Mucosa of rectum (tissue), 2 donors: Measurements from ENCODE around the gene SSTR3.

Experiments
- H3K27ac ChIP-seq, 2 donors: one replicate each; pipeline ENCODE4 v1.7.0; 2013; ENCODE audit warnings: inconsistent platforms in 2 of 2, low read depth in 2 of 2, low read length in 2 of 2
- H3K27me3 ChIP-seq, 2 donors: one replicate each; pipeline ENCODE4 v1.7.0; 2013; ENCODE audit warnings: low read length in 2 of 2; ENCODE audit not compliant: control insufficient read depth in 2 of 2, insufficient read depth in 2 of 2
- H3K36me3 ChIP-seq, 2 donors: one replicate each; pipeline ENCODE4 v1.7.0; 2013; ENCODE audit warnings: low read length in 2 of 2; ENCODE audit not compliant: control insufficient read depth in 2 of 2, insufficient read depth in 2 of 2
- H3K4me1 ChIP-seq, 2 donors: one replicate each; pipeline ENCODE4 v1.7.0; 2013; ENCODE audit warnings: low read length in 2 of 2, mild to moderate bottlenecking in 1 of 2; ENCODE audit not compliant: control insufficient read depth in 2 of 2, insufficient read depth in 2 of 2
- H3K4me3 ChIP-seq, 2 donors: one replicate each; pipeline ENCODE4 v1.7.0; 2013; ENCODE audit warnings: low read length in 2 of 2
- H3K9ac ChIP-seq, 2 donors: one replicate each; pipeline ENCODE4 v1.7.0; 2013; ENCODE audit warnings: low read length in 2 of 2, low read depth in 1 of 2, mild to moderate bottlenecking in 1 of 2
- H3K9me3 ChIP-seq, 2 donors: one replicate each; pipeline ENCODE4 v1.7.0; 2013; ENCODE audit warnings: low read length in 2 of 2; ENCODE audit not compliant: control insufficient read depth in 2 of 2
- donor health status: healthy.
- donor health status: Normal muscosa, but diverticular disease.

SSTR3 gene

DNA sequence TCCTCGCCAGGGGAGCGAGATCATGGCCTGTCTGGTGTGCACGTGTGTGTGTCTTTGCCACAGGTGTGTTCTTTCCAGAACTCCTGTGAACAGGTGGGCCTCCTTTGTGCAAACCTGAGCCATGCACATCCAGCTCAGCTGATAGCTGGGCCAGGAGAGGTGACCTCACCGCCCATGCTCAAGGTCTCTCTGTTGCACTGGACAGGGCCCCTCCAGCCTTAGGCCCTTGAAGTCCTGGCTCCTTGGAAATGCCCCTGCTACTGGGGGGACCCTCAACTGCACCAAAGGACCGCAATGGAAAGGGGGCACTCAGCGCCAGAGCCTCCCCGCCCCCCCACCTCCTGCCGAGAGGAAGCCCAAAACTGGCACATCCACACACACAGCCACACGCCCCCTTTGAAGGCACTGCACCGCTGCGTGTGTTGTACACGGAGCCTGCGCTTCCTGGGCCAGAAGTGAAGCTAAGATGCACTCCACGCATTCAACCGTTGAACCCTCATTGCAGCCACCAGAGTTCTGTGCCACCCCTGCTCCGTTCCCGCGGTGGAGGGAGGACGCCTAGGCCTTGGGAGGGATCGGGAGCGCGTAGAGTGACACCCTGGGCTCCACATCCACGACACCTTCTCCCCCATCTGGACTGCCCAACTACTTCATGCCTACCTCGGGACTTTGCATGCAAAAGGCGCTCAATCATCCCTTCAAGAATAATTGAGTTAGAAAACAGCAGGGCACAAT is 46.2 kb downstream of the SSTR3 start:
- no peak overlapping the region for H3K9ac ChIP-seq
- H3K36me3 ChIP-seq, result no peaks in the 10 kb centered on the region
- peaks cover 30 to 41% of the 10 kb centered on the region in 2 donors for H3K4me1 ChIP-seq
- H3K9me3 ChIP-seq, result no peaks in the 10 kb centered on the region
- peak overlapping the region in 1 of 2 donors; percentile 58 for H3K4me3 ChIP-seq
- no peaks in the 10 kb centered on the region for H3K27me3 ChIP-seq
- H3K27ac ChIP-seq, result peak overlapping the region in 1 of 2 donors; percentile 85

DNA sequence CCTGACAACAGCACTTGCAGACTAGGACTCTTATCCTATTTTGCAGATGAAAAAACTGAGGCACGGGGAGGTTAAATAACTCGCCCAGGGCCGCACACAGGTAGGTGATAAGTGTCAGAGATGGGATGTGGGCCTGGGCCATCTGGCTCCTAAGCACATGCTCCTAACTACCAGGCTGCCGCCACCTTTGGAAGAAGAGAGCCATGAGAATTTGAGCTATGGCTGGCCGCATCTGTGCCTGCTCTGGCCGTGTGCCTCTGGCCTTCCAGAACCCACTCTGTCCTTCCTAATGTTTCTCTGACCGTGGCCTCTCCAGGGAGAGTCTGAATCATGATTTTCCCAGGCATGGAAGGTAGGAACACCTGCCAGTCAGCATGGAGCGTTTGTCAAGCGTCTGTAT is 47.2 kb downstream of the SSTR3 start:
- Histone ChIP-seq H3K9ac (no peak overlapping the region), H3K9me3 (no peaks in the 10 kb centered on the region), H3K27me3 (no peaks in the 10 kb centered on the region), H3K36me3 (no peaks in the 10 kb centered on the region), H3K4me3 (no peak overlapping the region), H3K4me1 (peaks cover 30 to 41% of the 10 kb centered on the region in 2 donors), H3K27ac (no peak overlapping the region)

DNA sequence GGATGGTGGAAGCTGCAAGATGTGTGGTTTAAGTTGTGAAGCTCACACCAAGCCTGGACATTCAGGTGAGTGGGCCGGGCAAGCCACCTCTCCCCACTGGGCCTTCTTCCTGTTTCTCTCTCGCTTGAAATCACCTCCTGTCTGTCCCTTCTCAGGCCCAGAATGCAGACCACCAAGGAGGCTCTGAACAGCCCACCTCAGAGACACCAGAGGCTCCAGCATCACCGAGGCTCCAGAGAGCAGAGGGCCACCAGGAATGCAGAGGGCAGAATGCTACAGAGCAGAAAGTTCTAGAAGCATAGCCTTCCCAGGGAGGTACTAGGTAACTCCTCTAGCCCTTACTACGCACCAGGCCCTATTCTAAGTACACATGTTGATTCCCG is 47.8 kb downstream of the SSTR3 start:
- Histone ChIP-seq H3K9me3 (no peaks in the 10 kb centered on the region), H3K27me3 (no peaks in the 10 kb centered on the region), H3K9ac (no peak overlapping the region), H3K4me1 (peaks cover 30 to 41% of the 10 kb centered on the region in 2 donors), H3K27ac (peak overlapping the region in 1 of 2 donors; percentile 75), H3K4me3 (no peak overlapping the region), H3K36me3 (no peaks in the 10 kb centered on the region)

DNA sequence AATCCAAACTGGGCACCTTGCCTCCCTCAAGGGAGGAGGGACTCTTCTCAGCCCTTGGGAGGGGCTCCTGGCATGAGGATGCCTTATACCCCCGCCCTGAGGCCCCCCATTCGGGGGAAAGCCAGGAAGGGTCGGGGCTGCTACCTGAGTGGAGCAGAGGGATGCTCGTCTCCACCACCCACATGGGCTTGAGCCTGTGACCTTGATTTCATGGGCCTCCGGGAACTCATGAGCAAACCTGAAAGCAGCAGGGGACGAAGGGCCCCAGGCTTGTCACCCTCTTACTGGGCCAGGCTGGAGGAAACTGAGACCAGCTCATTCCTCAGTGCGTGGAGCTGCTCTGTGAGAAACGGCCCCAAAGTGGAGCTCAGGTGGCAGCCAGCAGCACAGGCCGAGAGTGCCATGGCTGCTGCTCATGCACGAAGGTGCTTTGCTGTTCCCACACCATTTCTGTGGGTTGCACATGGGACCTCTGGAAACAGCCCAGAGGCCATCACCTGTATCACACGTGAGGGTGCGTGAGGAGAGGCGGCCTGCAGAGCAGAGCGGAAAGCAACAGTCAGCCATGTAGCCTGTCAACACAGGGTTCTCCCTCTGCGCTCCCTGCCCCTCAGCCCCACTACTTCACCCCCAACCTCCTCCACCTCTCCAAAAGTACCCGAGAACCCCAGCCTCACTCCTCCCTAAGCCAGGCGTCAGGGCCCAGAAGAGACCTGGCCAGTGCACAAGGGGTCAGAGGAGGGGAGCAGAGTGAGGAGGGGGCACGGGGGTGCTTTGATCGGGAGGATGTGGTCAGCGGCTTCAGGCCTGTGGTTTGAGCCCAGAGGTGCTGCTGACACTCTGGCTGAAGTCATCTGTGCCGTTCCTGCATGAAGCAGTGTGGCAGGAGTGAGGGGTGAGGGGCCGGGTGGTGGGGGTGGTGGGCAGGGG is 48.4 kb downstream of the SSTR3 start:
- no peak overlapping the region for H3K9ac ChIP-seq
- no peaks in the 10 kb centered on the region for H3K27me3 ChIP-seq
- H3K4me1 ChIP-seq, result peaks cover 30 to 41% of the 10 kb centered on the region in 2 donors
- H3K9me3 ChIP-seq, result no peaks in the 10 kb centered on the region
- H3K36me3 ChIP-seq, result no peaks in the 10 kb centered on the region
- H3K27ac ChIP-seq, result peak overlapping the region in 1 of 2 donors; percentile 75
- no peak overlapping the region for H3K4me3 ChIP-seq

DNA sequence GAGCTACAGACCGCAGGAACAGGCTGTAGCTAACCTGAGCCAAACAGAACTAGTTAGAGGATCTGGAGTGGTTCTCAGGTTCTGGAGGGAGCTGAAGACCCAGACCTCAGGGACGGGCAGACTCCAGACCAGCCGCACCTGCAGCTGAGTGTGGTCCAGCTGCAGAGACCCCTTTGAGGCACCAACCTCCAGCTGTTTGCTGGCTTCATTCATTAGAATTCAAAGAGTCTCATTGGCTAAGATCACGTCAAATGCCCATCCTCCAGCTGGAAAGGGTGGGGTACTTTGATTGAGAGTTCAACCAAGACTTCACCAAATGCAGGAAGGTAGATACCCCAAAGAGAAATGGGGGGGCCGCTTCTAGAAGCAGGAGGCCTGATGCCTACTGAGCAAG is 49.2 kb downstream of the SSTR3 start:
- Histone ChIP-seq H3K9ac (peak overlapping the region in 1 of 2 donors; percentile 17), H3K9me3 (no peaks in the 10 kb centered on the region), H3K27me3 (peaks cover 0 to 4% of the 10 kb centered on the region in 2 donors), H3K4me3 (no peak overlapping the region), H3K36me3 (no peaks in the 10 kb centered on the region), H3K27ac (peak overlapping the region in 1 of 2 donors; percentile 75), H3K4me1 (peaks cover 23 to 34% of the 10 kb centered on the region in 2 donors)

DNA sequence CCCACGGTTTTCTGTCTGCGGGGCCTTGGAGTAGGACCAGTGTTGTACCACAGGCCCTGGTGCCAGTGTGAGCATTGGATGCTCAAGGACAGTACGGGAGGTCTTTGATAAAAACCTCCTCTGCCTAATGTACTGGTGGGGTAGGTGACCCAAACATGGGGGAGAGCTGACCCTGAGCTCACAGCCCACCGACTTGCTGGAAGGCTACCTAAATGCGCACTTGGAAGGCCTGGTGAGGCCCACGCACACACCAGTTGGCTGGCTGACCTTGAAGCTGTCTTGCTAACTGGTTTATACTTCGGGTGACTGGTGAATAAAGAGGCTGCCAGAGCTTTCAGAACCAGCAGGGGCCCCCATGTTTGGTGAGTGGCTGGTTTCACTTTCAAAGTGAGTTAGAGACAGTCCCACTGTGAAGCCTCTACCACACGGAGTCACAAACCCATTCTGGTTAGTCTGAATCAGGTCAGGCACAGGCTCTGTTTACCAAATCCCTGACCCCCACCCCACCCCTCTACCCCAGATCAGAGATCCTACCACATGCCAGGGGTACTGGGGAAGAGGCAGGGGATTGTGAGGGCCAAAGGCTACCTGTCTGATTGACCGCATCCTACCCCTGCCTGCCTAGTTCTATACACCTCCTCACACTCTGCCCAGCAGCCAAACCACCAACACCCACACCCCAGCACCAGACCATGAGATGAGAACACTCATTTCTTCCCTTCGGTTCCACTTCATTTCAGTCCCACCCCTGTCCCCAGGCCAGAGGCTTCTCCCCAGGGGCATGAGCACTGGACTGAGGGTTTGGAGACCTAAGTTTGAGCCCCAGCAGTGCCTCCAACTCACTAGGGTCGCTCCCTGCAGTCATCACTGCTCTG is 49.8 kb downstream of the SSTR3 start:
- Histone ChIP-seq H3K4me1 (peaks cover 17 to 28% of the 10 kb centered on the region in 2 donors), H3K36me3 (no peaks in the 10 kb centered on the region), H3K27ac (peak overlapping the region in 1 of 2 donors; percentile 75), H3K4me3 (no peak overlapping the region), H3K9me3 (no peaks in the 10 kb centered on the region), H3K27me3 (peaks cover 0 to 4% of the 10 kb centered on the region in 2 donors), H3K9ac (peak overlapping the region in 1 of 2 donors; percentile 17)

DNA sequence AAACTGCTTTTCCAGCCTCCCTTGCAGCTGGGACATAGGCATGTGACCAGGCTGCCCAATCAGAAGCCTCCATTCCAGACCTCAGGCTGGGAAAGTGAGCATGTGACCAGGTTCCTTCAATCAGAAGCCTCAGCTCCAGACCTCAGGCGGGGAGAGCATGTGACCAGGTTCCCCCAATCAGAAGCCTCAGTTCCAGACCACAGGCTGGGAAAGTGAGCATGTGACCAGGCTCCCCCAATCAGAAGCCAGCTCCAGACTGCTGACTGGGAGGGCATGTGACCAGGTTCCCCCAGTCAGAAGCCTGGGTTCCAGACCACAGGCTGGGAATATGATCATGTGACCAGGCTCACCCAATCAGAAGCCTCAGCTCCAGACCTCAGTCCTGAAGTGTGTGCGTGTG is 50.8 kb downstream of the SSTR3 start:
- Histone ChIP-seq H3K9ac (no peak overlapping the region), H3K4me3 (no peak overlapping the region), H3K27me3 (peaks cover 0 to 4% of the 10 kb centered on the region in 2 donors), H3K27ac (peak overlapping the region in 1 of 2 donors; percentile 1), H3K9me3 (no peaks in the 10 kb centered on the region), H3K4me1 (peaks cover 7 to 19% of the 10 kb centered on the region in 2 donors), H3K36me3 (no peaks in the 10 kb centered on the region)

DNA sequence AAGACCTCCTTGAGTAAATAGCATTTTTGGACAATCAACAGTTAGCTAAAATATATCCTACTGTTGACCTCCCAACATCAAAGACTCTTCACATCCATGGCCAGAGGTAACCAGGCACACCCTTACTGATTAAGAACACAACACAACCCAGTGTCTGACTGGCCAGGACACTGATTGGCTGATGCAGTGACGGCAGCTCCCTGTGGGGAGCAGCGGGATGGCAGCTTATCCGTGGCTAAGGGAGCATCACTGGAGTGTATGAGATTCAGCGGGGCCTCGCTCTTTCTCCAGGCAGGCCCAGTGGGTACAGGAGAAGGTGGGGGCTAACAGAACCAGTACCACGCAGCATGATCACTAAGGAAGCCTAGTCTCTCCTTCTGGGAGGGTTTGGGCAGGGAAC is 52.2 kb downstream of the SSTR3 start:
- Histone ChIP-seq H3K4me3 (no peak overlapping the region), H3K36me3 (no peaks in the 10 kb centered on the region), H3K9ac (no peak overlapping the region), H3K27me3 (peaks cover 0 to 4% of the 10 kb centered on the region in 2 donors), H3K9me3 (no peaks in the 10 kb centered on the region), H3K27ac (no peak overlapping the region), H3K4me1 (peaks cover 4 to 19% of the 10 kb centered on the region in 2 donors)

DNA sequence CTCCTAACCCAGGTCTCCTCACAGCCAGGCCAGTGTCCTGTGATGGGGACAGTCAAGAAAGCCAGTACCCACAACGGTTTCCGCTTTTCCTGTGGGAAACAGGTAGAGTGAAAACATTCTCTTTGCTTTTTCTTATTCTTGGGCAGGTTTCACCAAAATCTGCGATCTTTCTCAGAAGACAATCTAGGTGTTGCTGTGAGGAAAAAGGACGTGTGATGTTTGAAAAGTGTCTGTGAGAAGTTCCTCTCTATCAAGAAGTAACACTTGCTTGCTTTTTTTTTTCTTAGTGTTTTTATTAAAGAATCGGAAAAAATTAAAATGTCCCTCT is 53.4 kb downstream of the SSTR3 start:
- H3K9ac ChIP-seq, result no peak overlapping the region
- peaks cover 0 to 4% of the 10 kb centered on the region in 2 donors for H3K27me3 ChIP-seq
- no peaks in the 10 kb centered on the region for H3K36me3 ChIP-seq
- no peak overlapping the region for H3K4me3 ChIP-seq
- peaks cover 3 to 15% of the 10 kb centered on the region in 2 donors for H3K4me1 ChIP-seq
- no peaks in the 10 kb centered on the region for H3K9me3 ChIP-seq
- no peak overlapping the region for H3K27ac ChIP-seq
